GM19240 (cell line): ENCODE data around the gene MAFG.
"Not testable (repeated sequence)": the region's sequence is repeated elsewhere in the genome, so short reads cannot be mapped to it uniquely, and the experiment has no call there.

Source experiments
- DNase-seq: peaks from one replicate; pipeline ENCODE4 v3.0.0; 2011; ENCODE audit warnings: low spot score; ENCODE audit not compliant: insufficient read length

MAFG gene

DNA sequence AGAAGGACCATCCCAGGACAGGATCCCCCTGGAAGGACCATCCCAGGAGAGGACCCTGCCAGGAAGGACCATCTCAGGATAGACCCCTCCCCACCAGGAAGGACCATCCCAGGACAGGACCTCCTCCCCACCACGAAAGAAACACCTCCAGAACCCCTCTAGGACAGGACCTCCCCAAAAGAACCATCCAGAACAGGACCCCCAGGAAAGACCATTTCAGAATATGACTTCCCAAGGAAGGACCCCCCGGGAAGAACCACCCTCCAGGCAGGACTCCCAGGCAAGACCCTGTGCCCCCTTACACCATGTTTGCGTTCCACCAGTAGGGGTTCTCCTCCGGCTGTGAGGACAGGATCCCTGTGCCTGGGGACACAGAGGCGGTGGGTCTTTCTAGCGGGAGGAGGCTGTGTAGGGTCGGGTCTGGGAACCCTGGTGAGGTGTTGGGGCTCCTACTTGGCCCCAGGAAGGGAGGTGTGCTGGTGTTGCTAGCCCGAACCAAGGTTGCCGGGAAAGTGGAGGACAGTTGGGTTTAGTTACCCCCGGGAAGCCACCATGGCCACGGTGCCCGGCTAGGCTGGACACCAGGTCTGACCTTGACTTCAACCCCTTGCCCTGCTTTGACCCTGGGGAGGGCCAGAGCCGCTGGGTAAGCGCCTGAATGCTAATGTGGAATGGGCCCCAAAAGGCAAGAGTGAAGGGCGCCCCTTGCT is 31.3 kb upstream of the MAFG start:
- no peak for DNase-seq

DNA sequence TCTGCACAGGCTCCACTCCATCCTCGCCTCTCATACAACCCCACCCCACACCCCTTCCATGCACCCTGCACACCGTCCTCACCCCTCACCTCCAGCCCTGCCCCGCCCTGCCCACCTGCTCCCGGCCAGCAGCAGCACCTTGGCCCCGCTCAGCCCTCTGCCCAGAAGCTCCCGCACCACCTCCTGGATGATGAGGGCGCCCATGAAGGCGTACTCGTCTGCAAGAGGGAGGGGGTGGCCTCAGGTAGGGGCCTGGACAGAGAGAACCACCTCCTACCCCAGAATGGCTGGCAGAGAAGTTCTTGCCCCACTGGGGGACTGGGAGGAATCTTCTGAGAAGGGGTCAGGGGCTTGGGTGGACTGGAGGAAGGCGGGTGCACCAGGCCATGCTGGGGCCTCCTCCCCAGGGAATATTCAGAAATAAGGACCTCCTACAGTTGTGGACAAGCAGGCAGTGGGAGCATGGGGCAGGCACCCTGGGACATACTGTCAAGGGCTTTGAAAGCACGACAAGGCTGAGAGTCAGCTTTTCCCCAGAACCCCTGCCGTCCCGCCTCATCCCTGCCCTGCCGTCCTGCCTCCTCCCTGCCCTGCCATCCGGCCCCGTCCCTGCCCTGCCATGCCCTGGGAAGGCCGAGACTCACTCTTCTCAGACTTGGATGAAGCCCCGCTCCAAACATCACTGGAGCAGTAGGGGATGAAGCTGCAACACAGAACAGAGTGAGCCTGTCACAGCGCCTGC is 30.3 kb upstream of the MAFG start:
- DNase-seq: no peak

DNA sequence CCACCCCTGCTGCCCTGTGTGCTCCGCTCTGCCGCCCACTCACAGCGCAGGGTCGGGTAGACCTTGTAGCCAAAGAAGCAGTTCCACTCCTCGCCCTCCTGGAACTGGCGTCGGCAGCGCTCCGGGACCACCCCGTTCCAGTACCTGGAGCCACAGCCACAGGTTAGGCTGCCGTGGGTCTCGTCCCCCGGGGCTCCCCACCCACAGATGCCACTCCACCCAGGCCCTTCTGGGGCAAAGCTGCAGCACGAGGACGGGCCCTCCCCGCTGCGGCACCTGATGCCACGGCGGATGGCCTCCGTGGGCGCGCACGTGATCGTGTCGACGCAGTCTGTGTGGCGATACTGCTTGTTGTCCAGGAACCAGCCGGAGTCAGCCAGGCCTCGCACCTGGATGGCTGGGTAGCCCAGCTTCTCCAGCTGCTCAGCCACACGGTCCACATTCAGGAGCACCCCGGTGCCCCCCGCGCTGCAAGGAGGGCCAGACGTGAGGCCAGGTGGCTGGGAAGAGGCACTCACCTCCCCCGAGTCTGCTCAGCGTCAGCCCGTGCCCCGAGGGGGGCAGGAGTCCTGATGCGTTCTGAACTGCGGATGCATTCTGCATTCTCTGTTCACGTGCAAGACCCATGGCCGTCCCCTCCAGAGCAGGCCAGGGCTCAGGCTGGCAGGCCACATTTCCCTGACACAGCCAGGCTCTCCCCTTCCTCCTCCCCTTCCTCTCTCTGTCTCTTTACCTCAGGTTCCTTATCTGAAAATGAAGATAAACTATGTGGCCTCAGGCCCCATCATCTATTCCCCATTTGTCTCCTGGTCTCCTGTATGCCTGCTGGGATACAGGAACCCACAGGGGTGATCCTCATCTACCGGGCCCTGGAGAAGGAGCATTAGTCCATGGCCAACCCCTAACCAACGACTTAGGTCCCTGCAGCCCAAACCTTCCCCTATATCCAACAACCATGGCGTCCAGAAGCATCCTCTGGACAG is 29.4 kb upstream of the MAFG start:
- DNase-seq: no peak

DNA sequence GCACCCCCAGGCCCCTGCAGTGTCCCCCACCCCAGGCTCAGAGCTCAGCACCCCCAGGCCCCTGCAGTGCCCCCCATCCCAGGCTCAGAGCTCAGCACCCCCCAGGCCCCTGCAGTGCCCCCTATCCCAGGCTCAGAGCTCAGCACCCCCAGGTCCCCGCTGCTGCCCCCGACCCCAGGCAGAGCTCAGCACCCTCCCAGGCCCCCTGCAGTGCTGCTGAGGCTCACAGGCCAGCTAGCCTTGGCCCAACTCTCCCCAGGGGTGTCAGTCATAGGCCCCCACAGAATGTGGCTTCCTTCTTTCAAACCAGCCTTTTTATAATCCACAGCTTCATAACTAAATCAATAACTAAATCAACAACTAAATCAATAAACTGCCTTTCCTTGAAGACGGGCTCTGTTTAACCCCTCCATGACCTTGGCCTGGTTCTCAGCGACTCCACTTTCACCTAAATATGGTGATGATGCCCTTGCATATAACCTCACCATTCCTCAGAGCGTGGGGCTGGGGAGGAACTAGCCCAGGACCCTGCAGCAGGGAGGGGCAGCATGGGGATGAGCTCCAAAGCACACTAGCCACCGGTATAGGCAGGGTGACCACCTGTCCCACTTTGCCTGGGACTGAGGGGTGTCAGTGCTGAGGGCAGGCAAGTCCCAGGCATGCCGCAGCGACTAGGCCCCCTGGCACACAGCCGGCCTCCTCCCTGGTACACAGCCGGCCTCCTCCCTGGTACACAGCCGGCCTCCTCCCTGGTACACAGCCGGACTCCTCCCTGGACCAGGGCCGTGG is 28.4 kb upstream of the MAFG start:
- no peak for DNase-seq

DNA sequence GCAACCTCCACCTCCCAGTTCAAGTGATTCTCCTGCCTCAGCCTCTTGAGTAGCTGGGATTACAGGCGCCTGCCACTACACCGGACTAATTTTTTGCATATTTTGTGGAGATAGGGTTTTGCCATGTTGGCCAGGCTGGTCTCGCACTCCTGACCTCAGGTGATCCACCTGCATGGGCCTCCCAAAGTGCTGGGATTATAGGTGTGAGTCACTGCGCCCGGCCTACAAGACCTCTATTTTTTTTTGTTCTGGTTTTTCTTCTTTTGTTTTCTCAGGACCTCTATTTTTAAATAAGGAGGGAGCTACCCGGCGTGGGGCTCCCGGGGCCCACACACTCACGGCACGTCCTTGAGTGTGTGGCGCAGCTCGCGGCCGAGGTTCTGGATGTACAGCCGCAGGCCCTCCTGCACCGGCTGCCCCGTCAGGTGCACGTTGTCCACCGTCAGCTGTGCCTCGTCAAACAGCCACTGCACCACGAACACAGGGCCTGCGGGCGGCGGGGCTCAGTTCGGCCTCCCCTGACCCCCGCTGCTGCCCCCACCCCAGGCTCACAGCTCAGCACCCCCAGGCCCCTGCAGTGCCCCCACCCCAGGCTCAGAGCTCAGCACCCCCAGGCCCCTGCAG is 27.6 kb upstream of the MAFG start:
- DNase-seq: no peak

DNA sequence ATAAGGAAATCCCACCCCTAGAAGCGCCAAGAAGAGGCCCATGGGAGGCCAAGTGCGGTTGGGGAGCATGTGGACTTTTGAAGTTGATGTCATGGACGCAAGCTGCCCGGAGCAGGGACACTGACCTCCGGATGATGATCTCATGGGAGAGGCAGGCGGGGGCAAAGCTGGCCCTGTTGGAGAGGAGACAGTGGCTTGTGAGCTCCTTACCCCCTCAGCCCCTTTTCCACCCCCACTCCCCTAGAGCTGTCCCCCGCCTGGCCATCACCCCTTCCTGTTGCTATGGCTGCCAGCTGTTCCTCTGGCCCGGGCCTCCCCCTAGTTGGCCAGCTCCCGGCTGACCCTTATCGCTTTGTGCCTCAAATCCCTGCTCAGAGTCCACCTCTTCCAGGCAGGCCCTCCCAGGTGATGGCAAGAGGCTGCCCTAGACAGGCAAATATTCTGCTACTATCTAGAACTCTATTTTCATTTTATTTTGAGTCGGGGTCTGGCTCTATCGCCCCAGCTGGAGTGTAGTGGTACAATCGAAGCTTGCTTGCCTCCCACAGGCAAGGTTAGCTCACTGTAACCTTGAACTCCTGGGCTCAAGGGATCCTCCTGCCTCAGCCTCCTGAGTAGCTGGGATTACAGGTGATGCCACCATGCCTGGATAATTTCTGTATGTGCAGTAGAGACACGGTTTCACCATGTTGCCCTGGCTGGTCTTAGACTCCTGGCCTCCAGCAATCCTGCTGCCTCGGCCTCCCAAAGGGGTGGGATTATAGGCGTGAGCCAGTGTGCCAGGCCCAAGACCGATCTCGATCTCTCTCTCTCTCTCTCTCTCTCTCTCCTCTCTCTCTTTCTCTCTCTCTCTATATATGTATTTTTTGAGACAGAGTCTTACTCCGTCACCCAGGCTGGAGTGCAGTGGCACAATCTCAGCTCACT is 26.9 kb upstream of the MAFG start:
- no peak for DNase-seq

DNA sequence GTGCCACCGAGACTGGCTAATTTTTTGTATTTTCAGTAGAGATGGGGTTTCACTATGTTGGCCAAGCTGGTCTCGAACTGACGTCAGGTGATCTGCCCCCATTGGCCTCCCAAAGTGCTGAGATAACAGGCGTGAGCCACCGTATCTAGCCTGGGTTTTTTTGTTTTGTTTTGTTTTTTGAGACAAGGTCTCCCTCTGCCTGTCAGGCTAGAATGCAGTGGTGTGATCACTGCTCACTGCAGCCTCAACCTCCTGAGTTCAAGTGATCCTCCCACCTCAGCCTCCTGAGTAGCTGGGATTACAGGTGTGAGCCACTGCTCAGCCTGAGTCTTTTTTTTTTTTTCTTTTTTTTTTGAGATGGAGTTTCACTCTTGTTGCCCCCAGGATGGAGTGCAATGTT is 25.9 kb upstream of the MAFG start:
- not testable (repeated sequence) for DNase-seq

DNA sequence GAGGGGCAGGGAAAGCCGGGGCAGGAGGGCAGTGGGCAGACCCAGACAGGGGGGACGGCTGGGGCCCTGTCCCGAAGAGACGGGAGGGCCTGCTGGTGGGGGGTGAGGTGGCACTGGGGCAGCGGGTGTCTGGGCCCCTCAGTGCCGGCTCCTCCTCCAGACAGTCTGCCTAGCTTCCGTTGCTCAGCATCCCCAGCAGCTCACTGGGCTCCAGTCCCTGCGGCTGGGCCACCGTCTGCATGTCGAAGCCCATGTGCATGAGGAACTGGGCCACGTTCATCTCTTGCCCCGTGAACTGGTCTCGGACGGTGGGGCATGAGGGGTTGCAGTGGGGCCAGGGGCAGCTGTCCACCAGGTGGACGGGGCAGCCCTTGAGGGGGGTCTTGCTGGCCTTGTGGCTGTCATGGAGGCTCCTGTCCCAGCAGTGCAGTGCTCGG is 25.3 kb upstream of the MAFG start:
- no peak for DNase-seq

DNA sequence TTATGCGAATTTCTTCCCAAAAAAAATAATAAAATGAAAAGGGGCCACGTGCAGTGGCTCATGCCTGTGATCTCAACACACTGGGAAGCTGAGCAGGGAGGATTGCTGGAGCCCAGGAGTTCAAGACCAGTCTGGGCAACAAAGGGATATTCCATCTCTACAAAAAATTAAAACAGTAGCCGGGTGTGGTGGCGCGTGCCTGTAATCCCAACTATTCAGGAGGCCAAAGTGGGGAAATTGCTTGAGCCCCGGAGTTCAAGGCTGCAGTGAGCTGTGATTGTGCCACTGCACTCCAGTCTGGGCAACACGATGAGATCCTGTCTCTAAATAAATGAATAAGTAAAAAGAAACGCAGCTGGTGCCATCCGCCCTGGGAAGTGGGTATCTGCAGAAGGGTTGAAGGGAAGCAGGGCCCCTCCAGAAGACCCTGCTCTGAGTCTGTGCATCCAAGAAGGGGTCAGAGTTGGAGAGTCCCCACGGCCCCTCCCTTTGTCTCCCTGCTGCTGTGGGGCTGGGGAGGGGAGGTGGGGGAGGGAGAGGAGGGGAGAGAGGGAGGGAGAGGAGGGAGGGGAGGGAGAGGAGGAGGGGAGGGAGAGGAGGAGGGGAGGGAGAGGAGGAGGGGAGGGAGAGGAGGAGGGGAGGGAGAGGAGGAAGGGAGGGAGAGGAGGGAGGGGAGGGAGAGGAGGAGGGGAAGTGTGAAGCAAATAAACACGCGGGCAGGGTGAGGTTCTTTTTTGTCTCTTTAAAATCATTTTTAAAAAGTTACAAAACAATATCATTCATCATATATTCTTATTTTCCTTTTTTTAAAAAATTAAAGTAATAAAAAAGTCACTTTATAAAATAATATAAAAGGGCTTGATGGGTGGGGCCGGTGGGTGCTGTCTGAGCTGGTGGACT is 24.5 kb upstream of the MAFG start:
- no peak for DNase-seq

DNA sequence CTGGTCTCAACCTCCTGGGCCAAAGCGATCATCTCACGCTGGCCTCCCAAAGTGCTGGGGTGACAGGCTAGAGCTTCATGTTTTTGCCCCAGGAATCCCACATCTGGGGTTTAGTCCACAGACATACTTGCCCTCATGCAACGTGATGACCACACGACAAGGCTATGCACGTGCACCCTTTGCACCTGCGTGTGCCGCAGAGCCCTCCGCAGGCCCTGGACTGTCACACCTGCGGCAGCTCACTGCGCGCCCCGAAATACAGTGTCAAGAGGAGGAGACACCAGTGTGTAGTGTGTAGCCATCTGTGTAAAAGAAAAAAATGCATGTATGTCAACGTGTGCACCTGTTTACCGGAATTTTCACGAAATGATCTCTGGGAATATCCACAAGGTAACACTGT is 23.0 kb upstream of the MAFG start:
- DNase-seq: no peak

DNA sequence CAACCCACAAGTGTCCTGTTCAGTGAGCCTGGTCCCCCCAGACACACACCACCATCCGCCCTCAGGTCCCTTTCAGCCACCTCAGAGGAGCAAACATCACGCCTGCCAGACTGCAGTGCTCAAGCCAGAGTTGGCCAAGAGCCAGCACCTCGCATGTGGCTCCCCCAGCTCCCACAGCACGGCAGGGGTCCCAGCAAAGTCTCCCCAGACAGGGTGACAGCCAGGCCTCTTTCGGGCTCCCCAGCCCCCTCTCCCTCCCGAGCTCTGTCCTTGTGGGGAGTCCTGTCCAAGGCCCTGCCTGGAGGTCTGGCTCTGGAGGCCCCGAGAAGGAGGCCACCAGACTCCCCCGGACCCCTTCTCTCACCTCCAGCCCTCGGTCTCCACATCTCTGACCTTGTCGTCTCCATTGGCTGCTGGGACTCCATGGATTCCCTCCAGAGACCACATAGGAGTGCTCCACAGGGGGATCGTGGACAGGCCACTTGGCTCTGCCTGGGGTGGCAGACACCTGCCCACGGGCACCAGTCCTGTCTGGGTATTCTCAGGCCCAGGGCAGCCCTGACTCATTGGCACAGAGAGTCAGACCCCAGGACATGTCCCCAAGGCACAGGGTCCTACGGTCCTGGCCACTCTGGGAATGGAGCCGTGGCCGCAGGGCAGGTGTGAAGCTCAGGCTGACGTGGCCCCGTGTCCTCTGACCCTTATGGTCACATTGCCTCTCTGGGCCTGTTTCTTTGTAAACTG is 21.3 kb upstream of the MAFG start:
- no peak for DNase-seq

DNA sequence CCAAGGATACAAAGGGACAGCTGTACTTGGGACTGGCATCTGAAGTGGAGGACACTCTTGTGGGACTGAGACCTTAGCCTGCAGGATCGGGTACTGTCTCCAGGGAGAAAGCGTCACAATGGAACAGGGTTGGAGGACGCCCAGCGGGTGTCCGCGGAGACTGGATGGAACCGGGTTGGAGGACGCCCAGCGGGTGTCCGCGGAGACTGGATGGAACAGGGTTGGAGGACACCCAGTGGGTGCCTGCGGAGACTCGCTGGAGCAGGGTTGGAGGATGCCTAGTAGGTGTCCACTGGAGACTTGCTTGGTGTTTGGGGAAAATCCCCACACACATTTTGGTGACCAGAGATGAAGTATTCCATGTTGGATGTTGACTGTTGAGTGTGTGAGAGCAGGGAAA is 19.7 kb upstream of the MAFG start, which contains the start of gene MYADML2:
MYADML2 (minus strand) TSS at position 45 of the 400 bp plus-strand sequence. CDS start 5,492 bp downstream, outside the sequence.
- no peak for DNase-seq

DNA sequence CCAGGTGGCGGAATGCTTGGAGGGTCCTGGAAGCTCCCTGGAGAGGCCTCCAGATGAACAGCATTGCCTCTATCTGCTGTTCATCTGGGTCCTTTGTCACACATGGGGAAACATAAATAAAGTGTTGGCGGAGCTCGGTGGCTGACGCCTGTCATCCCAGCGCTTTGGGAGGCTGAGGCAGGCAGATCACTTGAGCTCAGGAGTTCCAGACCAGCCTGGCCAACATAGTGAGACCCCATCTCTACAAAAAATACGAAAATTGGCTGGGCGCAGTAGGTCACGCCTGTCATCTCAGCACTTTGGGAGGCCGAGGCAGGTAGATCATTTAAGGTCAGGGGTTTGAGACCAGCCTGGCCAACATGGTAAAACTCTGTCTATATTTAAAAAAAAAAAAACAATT is 17.3 kb upstream of the MAFG start:
- DNase-seq: no peak

DNA sequence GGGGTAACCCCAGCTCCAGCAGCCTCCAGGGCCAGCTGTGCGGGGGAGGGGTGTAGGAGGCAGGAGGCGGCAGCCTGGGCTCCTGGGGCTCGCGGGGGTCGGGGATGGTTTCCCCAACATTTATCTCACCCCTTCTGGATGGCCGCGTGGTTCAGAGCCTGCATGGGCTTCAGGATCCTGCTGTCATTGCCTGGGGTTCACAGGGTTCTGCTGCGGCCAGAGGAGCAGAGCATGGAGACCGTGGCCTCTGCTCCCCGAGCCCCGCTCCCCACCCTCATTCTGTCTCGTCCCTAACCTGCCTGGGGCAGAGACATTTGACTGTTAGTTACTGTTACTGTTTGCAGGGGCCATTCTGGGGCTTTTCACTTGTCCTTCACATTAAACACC is 14.6 kb upstream of the MAFG start:
- DNase-seq: no peak

DNA sequence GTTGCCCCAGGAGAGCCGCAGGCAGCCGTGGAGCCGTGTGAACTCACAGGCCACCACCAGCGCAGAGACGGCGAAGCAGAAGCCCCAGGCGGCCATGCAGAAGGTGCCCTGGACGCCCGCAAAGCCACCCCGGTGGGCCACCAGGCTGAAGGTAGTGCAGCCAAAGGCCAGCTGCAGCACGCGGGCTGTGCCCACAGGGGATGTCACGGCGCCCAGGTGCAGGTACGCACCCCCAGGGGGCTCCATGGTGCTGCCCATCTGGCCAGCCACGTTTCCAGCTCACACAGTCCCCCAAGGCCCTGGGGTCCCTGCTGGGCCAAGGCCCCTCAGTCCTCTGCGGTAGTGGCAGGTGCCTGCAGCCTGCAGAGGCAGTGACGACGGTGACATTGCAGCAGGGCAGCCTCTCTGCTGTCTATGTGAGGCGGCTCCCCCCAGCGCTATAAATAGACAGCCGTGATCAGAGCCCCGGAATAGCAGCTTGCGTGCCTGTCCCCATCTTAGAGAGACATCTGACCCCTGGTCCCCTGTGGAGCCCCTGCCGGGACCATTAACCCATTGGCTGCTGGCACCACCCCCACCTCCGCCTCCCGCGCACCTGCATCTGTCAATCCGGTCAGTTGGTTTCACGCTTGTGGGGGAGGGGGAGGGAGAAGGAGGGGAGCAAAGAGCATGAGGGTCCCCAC is 14.1 kb upstream of the MAFG start:
- no peak for DNase-seq

DNA sequence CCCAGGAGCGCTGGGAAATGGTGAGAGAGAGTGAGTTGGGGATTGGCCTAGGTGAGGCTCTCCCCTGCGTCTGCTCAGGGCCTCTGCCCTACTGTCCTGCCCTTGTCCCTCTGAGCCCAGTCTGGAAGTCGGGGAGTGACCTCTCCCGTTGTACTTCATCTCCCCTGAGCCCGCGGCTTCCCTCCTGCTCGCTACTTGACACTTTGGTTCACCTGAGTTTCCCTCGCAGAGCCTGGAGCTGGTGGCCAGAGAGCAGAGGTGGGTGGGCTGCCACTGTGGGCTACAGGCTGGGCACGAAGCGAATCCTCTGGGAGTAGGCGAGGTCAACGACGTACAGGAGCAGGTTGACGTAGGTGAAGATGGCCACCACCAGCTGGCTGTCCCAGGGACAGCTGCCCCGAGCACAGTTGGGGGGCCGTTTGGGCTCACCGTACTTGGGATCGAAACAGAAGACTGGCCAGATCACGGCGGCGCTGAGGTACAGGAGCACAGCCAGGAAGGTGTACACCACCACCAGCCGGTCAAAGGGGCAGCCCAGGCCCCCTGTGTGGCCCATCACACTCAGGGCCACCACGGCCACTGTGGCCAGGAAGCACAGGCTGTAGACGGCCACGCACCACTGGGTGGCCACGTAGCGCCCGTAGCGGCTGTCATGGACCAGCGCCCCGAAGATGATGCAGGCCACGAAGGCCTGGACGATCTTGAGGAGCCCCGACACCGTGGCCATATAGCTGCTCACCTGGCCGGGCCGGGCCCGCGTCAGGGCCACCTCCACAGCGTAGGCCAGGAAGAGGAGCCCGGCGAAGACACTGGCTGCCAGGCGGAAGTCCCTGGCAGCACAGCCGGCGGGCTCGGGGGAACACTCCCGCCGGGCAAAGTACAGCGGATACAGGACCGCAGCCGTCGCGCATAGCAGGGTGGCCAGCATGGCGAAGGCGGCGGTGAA is 13.3 kb upstream of the MAFG start:
- DNase-seq: no peak
